KOPT-K1 (cell line): ENCODE measurements around the gene CDH26.

ENCODE experiments used
- H3K27ac ChIP-seq: fragments of 200-600 bp; sonication (generic); 2 replicates; pipeline ENCODE4 v1.5.1; 2016; ENCODE audit warnings: antibody characterized with exemption, mild to moderate bottlenecking, low read depth, low read length; ENCODE audit not compliant: poor library complexity, severe bottlenecking
- H3K36me3 ChIP-seq: fragments of 200-600 bp; sonication (generic); 2 replicates; pipeline ENCODE4 v1.5.1; 2017; ENCODE audit warnings: antibody characterized with exemption, mild to moderate bottlenecking, low read length, moderate library complexity; ENCODE audit not compliant: insufficient read depth
- H3K9me3 ChIP-seq: fragments of 200-600 bp; sonication (generic); 2 replicates; pipeline ENCODE4 v1.5.1; 2017; ENCODE audit warnings: antibody characterized with exemption, low read length, mild to moderate bottlenecking; ENCODE audit not compliant: insufficient read depth, poor library complexity, severe bottlenecking

Gene CDH26

GRCh38 chr20:59937150-59937549 is 21.1 kb upstream of the CDH26 start:
- Histone ChIP-seq H3K9me3 (no peaks in the 10 kb centered on the region), H3K36me3 (peaks cover 17% of the 10 kb centered on the region), H3K27ac (no peak overlapping the region)

- Histone ChIP-seq H3K9me3 (no peaks in the 10 kb centered on the region), H3K36me3 (peaks cover 28% of the 10 kb centered on the region), H3K27ac (no peak overlapping the region)
Measured at GRCh38 chr20:59938221-59938620, 20.0 kb upstream of the CDH26 start.

GRCh38 chr20:59938696-59939051 is 19.5 kb upstream of the CDH26 start:
- no peaks in the 10 kb centered on the region for H3K9me3 ChIP-seq
- peaks cover 33% of the 10 kb centered on the region for H3K36me3 ChIP-seq
- H3K27ac ChIP-seq: no peak overlapping the region

- Histone ChIP-seq H3K27ac (no peak overlapping the region), H3K36me3 (peaks cover 39% of the 10 kb centered on the region), H3K9me3 (no peaks in the 10 kb centered on the region)
Measured at GRCh38 chr20:59939052-59939878, 19.0 kb upstream of the CDH26 start.

GRCh38 chr20:59939879-59940128 is 18.4 kb upstream of the CDH26 start:
- Histone ChIP-seq H3K27ac (peak overlapping the region; percentile 78), H3K36me3 (peaks cover 44% of the 10 kb centered on the region), H3K9me3 (no peaks in the 10 kb centered on the region)

GRCh38 chr20:59940129-59940955 is 17.9 kb upstream of the CDH26 start, which contains the start of the genes FAM217B and PPP1R3D:
Gene FAM217B (plus strand): TSS chr20:59940389. CDS start chr20:59943944, 3,555 bp downstream.
Gene PPP1R3D (minus strand): TSS chr20:59940305. CDS start chr20:59939931, 374 bp downstream.
- H3K9me3 ChIP-seq: no peaks in the 10 kb centered on the region
- H3K36me3 ChIP-seq: peaks cover 49% of the 10 kb centered on the region
- H3K27ac ChIP-seq: peak within 1 kb of the TSS; percentile 78

- no peaks in the 10 kb centered on the region for H3K9me3 ChIP-seq
- peak overlapping the region; percentile 78 for H3K27ac ChIP-seq
- H3K36me3 ChIP-seq: peaks cover 55% of the 10 kb centered on the region
Measured at GRCh38 chr20:59940956-59941294, 17.3 kb upstream of the CDH26 start.

GRCh38 chr20:59942245-59942644 is 16.0 kb upstream of the CDH26 start:
- H3K36me3 ChIP-seq: peaks cover 58% of the 10 kb centered on the region
- no peak overlapping the region for H3K27ac ChIP-seq
- H3K9me3 ChIP-seq: no peaks in the 10 kb centered on the region

- Histone ChIP-seq H3K27ac (no peak overlapping the region), H3K36me3 (peaks cover 52% of the 10 kb centered on the region), H3K9me3 (no peaks in the 10 kb centered on the region)
Measured at GRCh38 chr20:59944726-59945125, 13.5 kb upstream of the CDH26 start.

GRCh38 chr20:59945175-59945574 is 13.0 kb upstream of the CDH26 start:
- Histone ChIP-seq H3K27ac (no peak overlapping the region), H3K9me3 (no peaks in the 10 kb centered on the region), H3K36me3 (peaks cover 57% of the 10 kb centered on the region)

GRCh38 chr20:59945731-59946130 is 12.5 kb upstream of the CDH26 start:
- peaks cover 62% of the 10 kb centered on the region for H3K36me3 ChIP-seq
- no peaks in the 10 kb centered on the region for H3K9me3 ChIP-seq
- no peak overlapping the region for H3K27ac ChIP-seq

GRCh38 chr20:59947376-59947775 is 10.8 kb upstream of the CDH26 start:
- H3K27ac ChIP-seq: no peak overlapping the region

GRCh38 chr20:59948212-59948611 is 10.0 kb upstream of the CDH26 start:
- H3K27ac ChIP-seq: peak overlapping the region; percentile 62

More at GRCh38 chr20:59947376-59947775, 10.8 kb upstream of the CDH26 start:
- H3K9me3 ChIP-seq: no peaks in the 10 kb centered on the region
- H3K36me3 ChIP-seq: peaks cover 55% of the 10 kb centered on the region

GRCh38 chr20:59948828-59949720 is 9.1 kb upstream of the CDH26 start:
- Histone ChIP-seq H3K27ac (peak overlapping the region; percentile 62), H3K36me3 (peaks cover 38% of the 10 kb centered on the region), H3K9me3 (no peaks in the 10 kb centered on the region)

More at GRCh38 chr20:59948212-59948611, 10.0 kb upstream of the CDH26 start:
- Histone ChIP-seq H3K9me3 (no peaks in the 10 kb centered on the region), H3K36me3 (peaks cover 46% of the 10 kb centered on the region)

GRCh38 chr20:59949911-59950310 is 8.3 kb upstream of the CDH26 start:
- Histone ChIP-seq H3K9me3 (no peaks in the 10 kb centered on the region), H3K27ac (no peak overlapping the region), H3K36me3 (peaks cover 29% of the 10 kb centered on the region)
